ENCODE results near the gene CBLB.
A peak's percentile ranks its signal among the peaks of the same experiment; 100 is the strongest.
"Not testable (repeated sequence)": the region's sequence is repeated elsewhere in the genome, so short reads cannot be mapped to it uniquely, and the experiment has no call there.

The CBLB gene

DNA sequence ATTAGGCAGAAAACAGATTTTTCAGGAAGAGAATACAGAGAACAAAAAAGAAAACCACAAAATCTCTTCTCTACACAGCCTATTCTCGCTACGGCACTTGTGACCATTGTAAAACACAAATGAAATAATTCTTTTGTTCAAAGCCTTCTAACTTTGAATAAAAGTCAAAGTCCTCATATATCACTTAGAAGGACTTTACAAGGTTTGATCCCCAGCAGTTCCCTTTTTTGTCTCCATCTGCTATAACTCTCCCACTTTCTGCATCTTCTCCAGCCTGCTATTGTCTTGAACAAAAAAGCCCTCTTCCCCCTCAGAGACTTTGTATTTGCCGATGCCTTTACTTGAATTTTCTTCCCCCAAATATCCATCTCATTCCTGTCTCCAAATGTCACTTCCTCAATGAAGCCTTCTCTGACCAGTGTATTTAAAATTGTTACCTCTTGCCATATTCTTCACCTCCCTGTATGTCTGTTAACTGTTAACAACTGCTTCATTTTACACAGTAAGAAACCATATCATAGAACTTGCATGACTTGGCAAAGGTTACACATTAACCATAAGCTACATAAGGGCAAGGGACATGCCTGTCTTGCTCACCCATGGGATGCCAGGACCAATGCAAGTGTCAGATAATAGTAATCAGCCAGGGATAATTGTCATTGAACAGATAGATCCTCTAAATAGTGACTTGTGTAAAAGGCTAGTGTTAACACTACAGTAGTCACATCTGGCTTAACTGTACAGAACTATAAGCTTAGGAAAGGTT lies 122.4 kb downstream of the CBLB start:
- Histone ChIP-seq H3K4me2 (ENCODE audit: low read length) (no peak overlapping the region), H3K9me3 (replicated peaks; ENCODE audit: low read length) (no peaks in the 10 kb centered on the region), H3K36me3 (ENCODE audit: insufficient read depth, low read length) (peaks cover 26% of the 10 kb centered on the region), H3K4me1 (ENCODE audit: control insufficient read depth, insufficient read depth, low read length) (peaks cover 19% of the 10 kb centered on the region), H3K4me3 (ENCODE audit: low read length) (no peak overlapping the region), H3K27me3 (ENCODE audit: control insufficient read depth, insufficient read depth, low read length) (no peaks in the 10 kb centered on the region), H3K9ac (ENCODE audit: low read depth, low read length) (no peak overlapping the region)

DNA sequence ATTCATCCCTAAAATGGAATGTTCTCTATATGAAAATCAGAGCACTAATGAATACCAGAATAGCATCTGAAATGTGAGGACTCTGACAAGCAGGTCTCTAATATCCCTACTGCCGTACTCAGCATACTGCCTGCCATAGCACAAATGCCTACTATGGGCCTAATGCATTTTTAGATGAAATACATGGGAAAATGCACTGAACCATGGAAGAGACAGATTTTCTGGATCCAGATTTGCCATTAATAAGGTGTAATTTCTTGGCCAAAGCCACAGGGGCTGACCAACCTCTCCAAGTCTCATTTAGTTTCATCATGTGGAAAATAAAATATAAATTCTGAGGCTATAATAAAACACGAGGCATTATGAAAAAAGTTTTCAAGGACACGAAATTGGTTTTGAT lies 123.8 kb downstream of the CBLB start:
- no peaks in the 10 kb centered on the region for H3K27me3 ChIP-seq (ENCODE audit: control insufficient read depth, insufficient read depth, low read length)
- H3K9ac ChIP-seq (ENCODE audit: low read depth, low read length): no peak overlapping the region
- no peaks in the 10 kb centered on the region for H3K9me3 ChIP-seq (replicated peaks; ENCODE audit: low read length)
- H3K4me1 ChIP-seq (ENCODE audit: control insufficient read depth, insufficient read depth, low read length): peaks cover 19% of the 10 kb centered on the region
- peaks cover 24% of the 10 kb centered on the region for H3K36me3 ChIP-seq (ENCODE audit: insufficient read depth, low read length)
- H3K4me2 ChIP-seq (ENCODE audit: low read length): no peak overlapping the region
- no peak overlapping the region for H3K4me3 ChIP-seq (ENCODE audit: low read length)

DNA sequence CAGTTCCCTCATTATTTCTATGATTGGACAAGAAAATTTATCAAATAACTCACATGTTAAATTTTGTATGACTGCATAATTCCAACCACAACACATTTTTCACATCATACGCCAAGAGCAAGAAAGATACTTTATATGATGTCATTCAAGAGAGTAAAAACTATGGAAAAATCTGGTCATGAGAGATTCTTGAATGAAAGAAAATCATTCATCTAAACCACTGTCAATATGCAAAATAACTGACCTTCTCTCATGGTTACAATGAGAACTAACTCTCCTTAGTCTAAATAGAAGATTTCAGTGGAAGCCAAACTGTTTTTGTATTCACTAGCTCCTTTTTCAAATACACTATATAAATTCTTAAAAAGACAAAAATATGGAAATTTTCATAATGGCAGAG lies 124.6 kb downstream of the CBLB start:
- H3K27me3 ChIP-seq (ENCODE audit: control insufficient read depth, insufficient read depth, low read length): no peaks in the 10 kb centered on the region
- peaks cover 19% of the 10 kb centered on the region for H3K4me1 ChIP-seq (ENCODE audit: control insufficient read depth, insufficient read depth, low read length)
- H3K4me2 ChIP-seq (ENCODE audit: low read length): no peak overlapping the region
- H3K4me3 ChIP-seq (ENCODE audit: low read length): no peak overlapping the region
- no peak overlapping the region for H3K9ac ChIP-seq (ENCODE audit: low read depth, low read length)
- peaks cover 24% of the 10 kb centered on the region for H3K36me3 ChIP-seq (ENCODE audit: insufficient read depth, low read length)
- H3K9me3 ChIP-seq (replicated peaks; ENCODE audit: low read length): no peaks in the 10 kb centered on the region

DNA sequence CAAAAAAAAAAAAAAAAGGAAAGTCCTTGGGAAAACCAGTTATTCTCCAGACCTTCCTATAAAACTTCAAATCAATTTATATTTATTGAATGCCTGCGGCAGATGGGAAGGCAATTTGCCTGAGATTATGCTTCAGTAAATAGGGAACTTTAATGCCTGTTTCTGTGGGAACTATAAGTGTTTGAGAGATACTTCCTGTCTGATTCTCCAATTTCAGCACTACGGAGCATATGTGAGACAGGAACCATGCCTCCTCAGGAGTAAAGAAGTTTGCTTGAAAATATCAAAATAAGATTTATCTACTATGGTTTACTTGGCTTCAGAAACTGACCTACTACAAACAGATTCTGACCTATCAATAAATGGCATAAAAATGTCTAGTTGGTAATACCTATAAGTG lies 135.5 kb downstream of the CBLB start:
- Histone ChIP-seq H3K27me3 (ENCODE audit: control insufficient read depth, insufficient read depth, low read length) (no peaks in the 10 kb centered on the region), H3K4me2 (ENCODE audit: low read length) (no peak overlapping the region), H3K9me3 (replicated peaks; ENCODE audit: low read length) (no peaks in the 10 kb centered on the region), H3K36me3 (ENCODE audit: insufficient read depth, low read length) (peaks cover 19% of the 10 kb centered on the region), H3K4me1 (ENCODE audit: control insufficient read depth, insufficient read depth, low read length) (peaks cover 25% of the 10 kb centered on the region), H3K4me3 (ENCODE audit: low read length) (no peak overlapping the region), H3K9ac (ENCODE audit: low read depth, low read length) (no peak overlapping the region)

DNA sequence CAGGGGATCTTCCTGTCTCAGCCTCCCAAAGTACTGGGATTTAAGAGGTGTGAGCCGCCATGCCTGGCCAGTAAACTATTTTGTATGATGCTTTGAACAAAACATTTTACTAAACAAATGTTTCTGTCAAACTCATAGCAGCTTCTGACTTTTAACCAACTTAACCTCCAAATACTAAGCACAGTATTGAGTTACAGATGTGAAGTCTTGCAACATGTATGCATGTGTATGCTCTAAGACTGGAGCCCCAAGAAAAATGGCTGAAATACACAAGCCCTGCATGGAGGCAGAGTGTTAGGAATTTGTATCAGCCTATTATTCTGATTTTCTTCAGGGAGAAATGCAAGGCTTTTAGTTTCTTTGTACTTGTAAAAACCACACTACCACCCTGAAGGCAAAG lies 137.1 kb downstream of the CBLB start:
- peaks cover 25% of the 10 kb centered on the region for H3K4me1 ChIP-seq (ENCODE audit: control insufficient read depth, insufficient read depth, low read length)
- H3K4me3 ChIP-seq (ENCODE audit: low read length): no peak overlapping the region
- no peak overlapping the region for H3K4me2 ChIP-seq (ENCODE audit: low read length)
- no peaks in the 10 kb centered on the region for H3K9me3 ChIP-seq (replicated peaks; ENCODE audit: low read length)
- no peak overlapping the region for H3K9ac ChIP-seq (ENCODE audit: low read depth, low read length)
- no peaks in the 10 kb centered on the region for H3K27me3 ChIP-seq (ENCODE audit: control insufficient read depth, insufficient read depth, low read length)
- H3K36me3 ChIP-seq (ENCODE audit: insufficient read depth, low read length): peaks cover 30% of the 10 kb centered on the region

DNA sequence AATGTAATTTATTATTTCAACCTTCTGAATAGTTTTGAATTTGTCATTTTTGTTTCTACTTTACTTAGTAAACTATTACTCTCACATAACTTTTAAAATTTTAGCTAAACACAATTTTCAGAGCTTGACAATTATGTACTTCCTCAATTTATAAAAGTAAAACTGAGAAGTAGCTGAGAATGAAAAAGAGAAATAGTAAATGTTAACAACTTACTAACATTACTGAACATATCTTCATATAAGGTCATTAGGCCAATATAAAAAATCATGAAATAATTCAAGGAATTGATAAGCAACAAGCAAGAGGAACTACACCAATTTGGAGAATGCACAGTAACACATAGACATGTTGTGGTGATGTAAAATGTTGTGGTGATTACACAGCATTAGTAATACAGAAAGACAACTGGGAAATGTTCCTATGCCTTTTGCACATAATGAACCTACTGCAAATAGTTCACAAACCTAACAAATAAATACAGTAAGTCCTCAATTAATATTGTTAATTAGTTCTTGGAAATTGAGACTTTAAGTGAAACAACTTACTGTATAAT lies 137.9 kb downstream of the CBLB start:
- Histone ChIP-seq H3K36me3 (ENCODE audit: insufficient read depth, low read length) (peaks cover 30% of the 10 kb centered on the region), H3K4me2 (ENCODE audit: low read length) (no peak overlapping the region), H3K4me3 (ENCODE audit: low read length) (no peak overlapping the region), H3K4me1 (ENCODE audit: control insufficient read depth, insufficient read depth, low read length) (peaks cover 25% of the 10 kb centered on the region), H3K9me3 (replicated peaks; ENCODE audit: low read length) (no peaks in the 10 kb centered on the region), H3K27me3 (ENCODE audit: control insufficient read depth, insufficient read depth, low read length) (no peaks in the 10 kb centered on the region), H3K9ac (ENCODE audit: low read depth, low read length) (no peak overlapping the region)

DNA sequence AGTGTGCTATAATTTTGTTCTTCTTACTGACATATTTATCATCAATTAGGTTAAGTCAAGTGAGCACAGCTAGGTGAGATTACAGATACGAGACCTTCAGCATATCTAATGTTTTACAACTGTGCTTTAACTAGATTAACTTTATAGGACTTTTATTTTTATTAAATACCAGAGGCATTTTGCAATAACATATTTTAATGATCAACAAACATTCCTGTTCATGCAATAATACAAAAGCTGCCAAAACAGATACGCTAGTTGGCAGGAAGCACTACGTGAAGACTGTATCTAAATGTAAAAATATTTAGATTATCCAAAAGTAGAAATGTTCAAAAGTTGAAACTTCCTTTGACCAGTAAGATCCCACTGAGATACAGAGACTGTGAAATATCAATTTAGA lies 139.1 kb downstream of the CBLB start:
- Histone ChIP-seq H3K4me1 (ENCODE audit: control insufficient read depth, insufficient read depth, low read length) (peaks cover 25% of the 10 kb centered on the region), H3K9me3 (replicated peaks; ENCODE audit: low read length) (no peaks in the 10 kb centered on the region)

DNA sequence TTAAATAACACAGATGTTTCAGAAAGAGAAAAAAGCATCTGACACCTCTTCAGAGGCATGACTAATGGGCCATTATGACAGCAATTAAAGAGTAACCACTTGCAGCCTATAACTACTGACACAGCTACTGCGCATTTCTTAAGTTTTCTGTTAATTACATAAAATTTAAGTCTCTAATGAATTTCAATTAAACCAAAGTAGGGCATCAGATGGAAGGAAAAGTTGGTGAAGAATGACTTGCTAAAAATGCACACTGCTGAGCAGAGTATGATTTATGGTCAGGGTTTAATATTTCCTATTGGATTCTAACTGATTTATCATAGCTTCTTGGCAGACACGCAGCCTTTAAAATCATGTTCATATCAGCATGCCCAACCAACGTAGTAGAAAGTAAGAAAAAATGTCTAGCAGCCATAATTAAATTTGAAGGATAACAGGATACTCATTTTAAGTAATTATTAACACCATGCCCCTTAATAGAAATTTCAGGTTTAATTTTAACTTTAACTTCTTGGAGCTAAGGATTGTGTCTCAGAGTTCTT lies 140.0 kb downstream of the CBLB start:
- Histone ChIP-seq H3K27me3 (ENCODE audit: control insufficient read depth, insufficient read depth, low read length) (no peaks in the 10 kb centered on the region), H3K4me2 (ENCODE audit: low read length) (no peak overlapping the region), H3K9me3 (replicated peaks; ENCODE audit: low read length) (no peaks in the 10 kb centered on the region), H3K4me1 (ENCODE audit: control insufficient read depth, insufficient read depth, low read length) (peaks cover 25% of the 10 kb centered on the region), H3K9ac (ENCODE audit: low read depth, low read length) (no peak overlapping the region), H3K4me3 (ENCODE audit: low read length) (no peak overlapping the region), H3K36me3 (ENCODE audit: insufficient read depth, low read length) (peaks cover 29% of the 10 kb centered on the region)

More for the DNA sequence above, 139.1 kb downstream of the CBLB start:
- Histone ChIP-seq H3K9ac (ENCODE audit: low read depth, low read length) (peak overlapping the region; percentile 11), H3K27me3 (ENCODE audit: control insufficient read depth, insufficient read depth, low read length) (no peaks in the 10 kb centered on the region), H3K4me3 (ENCODE audit: low read length) (no peak overlapping the region), H3K4me2 (ENCODE audit: low read length) (peak overlapping the region; percentile 43), H3K36me3 (ENCODE audit: insufficient read depth, low read length) (peaks cover 30% of the 10 kb centered on the region)

DNA sequence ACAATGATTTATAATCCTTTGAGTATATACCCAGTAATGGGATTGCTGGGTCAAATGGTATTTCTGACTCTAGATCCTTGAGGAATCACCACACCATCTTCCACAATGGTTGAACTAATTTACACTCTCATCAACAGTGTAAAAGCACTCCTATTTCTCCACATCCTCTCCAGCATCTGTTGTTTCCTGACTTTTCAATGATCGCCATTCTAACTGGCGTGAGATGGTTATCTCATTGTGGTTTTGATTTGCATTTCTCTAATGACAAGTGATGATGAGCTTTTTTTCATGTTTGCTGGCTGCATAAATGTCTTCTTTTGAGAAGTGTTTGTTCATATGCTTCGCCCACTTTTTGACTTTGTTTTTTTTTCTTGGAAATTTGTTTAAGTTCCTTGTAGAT lies 141.8 kb downstream of the CBLB start:
- Histone ChIP-seq H3K4me1 (ENCODE audit: control insufficient read depth, insufficient read depth, low read length) (peaks cover 25% of the 10 kb centered on the region), H3K36me3 (ENCODE audit: insufficient read depth, low read length) (peaks cover 18% of the 10 kb centered on the region)
- H3K4me2 ChIP-seq (ENCODE audit: low read length); H3K9me3 ChIP-seq (replicated peaks; ENCODE audit: low read length); H3K27me3 ChIP-seq (ENCODE audit: control insufficient read depth, insufficient read depth, low read length); H3K4me3 ChIP-seq (ENCODE audit: low read length); H3K9ac ChIP-seq (ENCODE audit: low read depth, low read length): not testable (repeated sequence)

DNA sequence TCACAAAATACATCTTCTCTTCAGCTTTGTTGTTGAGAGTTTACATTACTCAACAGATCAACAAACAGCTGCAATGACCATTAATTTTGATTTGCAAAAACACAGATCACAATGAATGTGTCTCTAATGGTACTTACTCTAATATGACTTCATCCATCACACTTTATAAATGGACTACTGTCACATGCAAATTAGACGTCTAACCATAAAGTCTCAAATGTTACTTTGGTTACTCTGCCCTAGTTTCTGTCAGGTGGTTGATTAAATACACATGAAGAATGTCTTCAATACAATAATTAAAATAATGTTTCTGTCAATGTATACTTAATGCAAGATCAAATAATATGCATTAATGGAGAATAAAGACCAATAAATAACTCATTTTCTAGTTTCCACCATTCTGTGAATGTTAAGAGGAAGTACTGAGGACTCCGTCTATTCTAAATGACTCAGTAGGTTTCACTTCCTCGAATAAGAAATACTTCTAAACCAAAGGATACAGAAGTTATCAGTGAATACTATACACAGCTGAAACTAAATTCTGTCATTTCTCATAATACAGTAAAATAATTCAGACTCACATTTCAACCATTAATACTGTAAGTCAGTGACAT lies 145.8 kb downstream of the CBLB start:
- Histone ChIP-seq H3K4me3 (ENCODE audit: low read length) (no peak overlapping the region), H3K9ac (ENCODE audit: low read depth, low read length) (no peak overlapping the region), H3K4me1 (ENCODE audit: control insufficient read depth, insufficient read depth, low read length) (no peaks in the 10 kb centered on the region), H3K27me3 (ENCODE audit: control insufficient read depth, insufficient read depth, low read length) (no peaks in the 10 kb centered on the region), H3K4me2 (ENCODE audit: low read length) (no peak overlapping the region), H3K36me3 (ENCODE audit: insufficient read depth, low read length) (peaks cover 28% of the 10 kb centered on the region), H3K9me3 (replicated peaks; ENCODE audit: low read length) (no peaks in the 10 kb centered on the region)

DNA sequence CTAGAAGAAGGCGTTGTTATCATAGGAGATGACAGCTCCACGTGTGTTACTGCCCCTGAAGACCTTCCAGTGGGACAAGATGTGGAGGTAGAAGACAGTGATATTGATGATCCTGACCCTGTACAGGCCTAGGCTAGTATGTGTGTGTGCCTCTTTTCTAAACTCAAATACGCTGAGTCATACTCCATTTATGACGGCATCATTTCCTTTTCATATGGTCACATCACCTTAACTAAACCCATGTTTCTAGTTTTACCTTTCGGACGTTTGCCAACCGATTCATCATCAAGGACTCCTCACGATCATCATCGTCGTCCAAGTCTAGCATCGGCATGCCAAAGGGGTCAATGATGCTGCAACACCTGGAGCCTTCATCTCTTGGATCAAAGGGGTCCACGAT lies 149.0 kb downstream of the CBLB start:
- H3K4me2 ChIP-seq (ENCODE audit: low read length): no peak overlapping the region
- peaks cover 33% of the 10 kb centered on the region for H3K36me3 ChIP-seq (ENCODE audit: insufficient read depth, low read length)
- no peak overlapping the region for H3K4me3 ChIP-seq (ENCODE audit: low read length)
- H3K9ac ChIP-seq (ENCODE audit: low read depth, low read length): no peak overlapping the region
- no peaks in the 10 kb centered on the region for H3K27me3 ChIP-seq (ENCODE audit: control insufficient read depth, insufficient read depth, low read length)
- peaks cover 3% of the 10 kb centered on the region for H3K4me1 ChIP-seq (ENCODE audit: control insufficient read depth, insufficient read depth, low read length)
- no peaks in the 10 kb centered on the region for H3K9me3 ChIP-seq (replicated peaks; ENCODE audit: low read length)
